GM19395 (cell line): ENCODE measurements around the gene RBM39.

Experiments
- ATAC-seq: cut with Tn5 transposase; IDR thresholded peaks from one replicate; pipeline ENCODE4 v1.9.1; 2021; ENCODE audit warnings: mild to moderate bottlenecking, moderate library complexity; ENCODE audit not compliant: unreplicated experiment

RBM39 gene

DNA sequence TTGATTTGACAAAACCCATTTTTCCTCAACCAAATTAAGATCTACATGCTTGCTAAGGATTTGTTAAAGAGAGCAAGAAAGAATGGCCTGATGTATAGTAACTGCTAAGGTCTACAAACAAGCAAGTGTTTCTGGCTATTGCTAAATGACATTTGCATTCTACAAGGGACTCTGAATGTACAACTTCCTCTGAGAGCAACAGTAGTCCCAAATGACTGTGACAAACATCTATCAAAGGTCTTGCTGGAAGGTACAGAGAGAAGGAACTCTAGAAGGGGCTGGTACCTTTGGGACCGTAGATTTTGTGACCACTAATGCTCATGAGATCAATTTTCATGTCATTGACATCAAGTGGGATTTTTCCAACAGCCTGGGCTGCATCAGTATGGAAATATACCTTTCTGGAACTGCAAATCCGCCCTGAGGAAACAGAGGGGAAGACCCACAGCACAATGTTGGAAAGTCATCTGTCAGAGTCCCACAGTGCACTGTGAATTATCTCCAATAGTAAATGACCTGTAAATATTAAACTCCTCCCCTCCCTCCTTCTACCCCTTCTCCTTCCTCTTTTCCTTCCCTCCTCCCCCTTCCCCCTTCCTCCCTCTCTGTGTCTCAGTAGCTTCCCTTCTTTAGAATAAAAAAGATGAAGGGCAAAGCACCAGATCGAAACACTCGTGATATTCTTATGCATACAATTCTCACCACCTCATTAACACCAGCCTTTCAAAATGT, 61.4 kb downstream of the RBM39 start:
- no peak for ATAC-seq

DNA sequence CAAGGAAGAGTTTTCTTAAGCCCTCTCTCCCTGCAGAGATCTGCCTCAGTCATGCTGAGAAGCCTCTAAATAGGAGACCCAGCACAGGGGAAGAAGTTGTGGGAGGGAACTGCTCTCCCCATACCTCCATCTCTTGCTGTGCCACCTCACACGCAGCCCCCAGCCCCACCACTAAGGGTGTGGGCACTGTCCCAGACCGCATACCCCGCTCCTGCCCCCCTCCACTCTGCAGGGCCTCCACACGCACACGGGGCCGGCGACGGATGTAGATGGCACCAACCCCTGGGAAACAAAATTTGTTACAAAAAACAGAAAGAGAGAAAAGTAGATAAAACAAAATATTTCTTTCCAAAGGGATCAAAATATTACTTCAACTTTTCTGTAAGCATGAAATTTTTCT, 67.1 kb downstream of the RBM39 start:
- no peak for ATAC-seq

DNA sequence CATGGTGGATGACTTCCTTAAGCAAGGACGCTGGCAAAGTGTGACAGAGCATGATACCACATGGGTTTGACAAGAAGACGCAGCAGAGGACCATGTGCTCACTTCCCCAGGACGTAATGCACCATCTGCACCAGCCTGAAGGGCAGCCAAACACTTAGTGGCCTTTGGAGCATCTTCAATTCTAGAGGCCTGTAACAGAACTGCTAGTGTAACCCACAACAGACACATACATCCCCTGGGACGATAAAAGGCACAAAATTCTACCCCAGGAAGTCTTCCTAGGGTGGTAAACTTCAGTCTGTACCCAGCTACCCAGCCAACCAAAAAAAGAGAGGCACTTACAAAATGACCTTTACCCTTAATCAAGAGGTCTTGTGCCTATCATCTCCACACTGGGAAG, 68.2 kb downstream of the RBM39 start:
- no peak for ATAC-seq

GRCh38 chr20:35669681-35670080, 72.4 kb downstream of the RBM39 start:
- ATAC-seq, result no peak

GRCh38 chr20:35669221-35669620, 72.8 kb downstream of the RBM39 start:
- ATAC-seq, result no peak

- no peak for ATAC-seq
Measured at GRCh38 chr20:35665949-35666288, 76.1 kb downstream of the RBM39 start.

DNA sequence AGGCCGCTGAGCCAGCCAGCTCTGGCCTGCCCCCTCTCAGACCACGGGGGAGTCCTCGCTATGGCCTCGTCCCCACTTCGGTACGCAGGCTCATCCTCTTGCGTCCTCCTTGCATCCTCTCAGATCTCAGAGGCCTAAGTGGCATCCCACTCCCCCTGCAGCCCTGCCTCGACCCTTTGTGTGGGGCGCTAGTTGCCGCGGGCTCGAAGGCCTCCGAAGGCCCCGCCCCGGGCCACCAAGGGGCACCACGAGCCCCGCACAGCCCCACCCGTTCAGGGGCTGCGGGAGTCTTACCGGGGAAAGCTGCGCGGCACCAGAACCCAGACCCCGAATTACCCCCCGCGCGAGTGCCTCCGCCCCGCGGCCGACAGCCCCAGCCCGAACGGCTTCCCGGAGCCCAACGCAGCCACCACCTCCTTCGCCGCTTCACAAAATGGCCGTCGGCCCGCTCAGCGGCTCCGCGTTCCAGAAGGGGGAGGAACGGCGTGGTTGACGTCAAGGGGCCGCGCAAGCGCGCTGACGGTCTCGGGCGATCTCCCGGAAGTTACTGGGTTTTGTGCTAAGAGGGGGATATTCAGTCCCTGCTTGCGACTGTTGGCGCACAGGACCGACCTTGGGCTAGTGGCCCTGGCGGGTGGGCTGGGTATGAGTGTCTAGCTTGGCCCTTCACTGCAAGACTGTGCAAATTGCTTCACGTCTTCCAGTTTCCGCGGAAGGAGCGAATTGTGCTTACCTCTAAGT, 77.4 kb downstream of the RBM39 start, which contains the start of the genes CPNE1 and RBM12:
TSS of gene CPNE1 (minus strand) at position 435 of the 741 bp plus-strand sequence. CDS start 31,977 bp downstream, outside the sequence.
TSS of gene RBM12 (minus strand) at position 435 of the 741 bp plus-strand sequence. CDS start 9,578 bp downstream, outside the sequence.
- peak; percentile 81 for ATAC-seq

DNA sequence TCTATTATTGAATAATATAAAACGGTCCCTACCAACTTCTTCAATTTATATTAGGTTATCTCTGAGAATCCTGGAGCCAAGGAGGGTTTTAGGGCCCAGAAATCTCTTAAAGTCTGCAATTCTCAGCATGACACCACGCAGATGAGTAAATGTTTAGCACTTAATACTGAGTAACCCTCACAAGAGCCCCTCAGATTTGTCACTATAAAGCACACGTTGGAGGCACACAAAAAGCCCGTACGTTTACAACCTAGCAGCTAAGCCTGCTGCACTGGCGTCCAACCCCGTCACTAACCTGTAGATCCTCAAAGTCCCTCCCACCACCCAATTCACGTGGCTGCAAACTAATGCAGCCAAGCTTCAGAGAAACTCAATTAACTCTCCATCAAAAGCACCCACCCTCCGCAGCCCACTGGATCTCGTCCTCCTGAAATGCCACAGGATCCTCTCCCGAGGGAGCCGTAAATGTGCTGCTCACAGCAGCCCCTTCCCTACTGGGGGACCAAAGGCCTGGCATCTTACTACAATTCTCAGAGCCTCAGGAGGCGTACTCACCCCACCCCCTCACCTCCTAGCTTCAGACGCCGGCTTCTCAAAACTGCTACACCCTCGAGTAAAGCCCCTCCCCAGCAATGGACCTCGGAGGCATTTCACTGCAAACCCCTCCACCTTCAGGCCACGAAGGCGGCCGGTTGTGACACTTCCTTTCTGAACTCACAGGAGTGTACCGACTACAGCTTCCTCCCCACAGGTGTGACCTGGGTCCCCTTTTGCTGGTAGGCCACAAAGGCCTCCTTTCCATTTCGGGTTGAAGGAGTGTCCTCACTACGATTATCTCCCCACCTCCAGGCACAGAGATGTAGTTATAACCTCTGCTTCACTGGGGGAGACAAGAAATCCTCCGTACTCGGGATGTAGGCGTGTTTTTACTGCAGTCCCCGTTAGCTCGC, 78.3 kb downstream of the RBM39 start:
- ATAC-seq, result peak; percentile 35

GRCh38 chr20:35662551-35662950, 79.5 kb downstream of the RBM39 start:
- ATAC-seq, result no peak

DNA sequence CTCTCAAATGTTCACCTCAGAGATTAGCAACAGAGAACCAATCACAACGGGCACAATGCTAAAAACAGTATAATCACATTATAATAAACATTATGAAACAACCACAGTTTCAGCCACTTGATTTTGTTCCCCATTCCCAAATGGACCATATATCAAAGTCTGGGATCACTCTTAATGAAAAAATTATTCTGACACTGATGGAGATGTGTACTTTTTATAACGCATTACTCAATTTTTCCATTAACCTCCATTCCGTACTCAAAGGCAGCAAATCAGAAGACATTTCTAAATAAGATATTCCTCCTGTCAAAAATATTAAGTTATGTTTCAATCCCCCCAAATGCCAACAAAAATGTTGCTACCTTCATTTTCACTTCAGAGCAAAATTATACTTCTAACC, 80.2 kb downstream of the RBM39 start:
- ATAC-seq, result no peak

DNA sequence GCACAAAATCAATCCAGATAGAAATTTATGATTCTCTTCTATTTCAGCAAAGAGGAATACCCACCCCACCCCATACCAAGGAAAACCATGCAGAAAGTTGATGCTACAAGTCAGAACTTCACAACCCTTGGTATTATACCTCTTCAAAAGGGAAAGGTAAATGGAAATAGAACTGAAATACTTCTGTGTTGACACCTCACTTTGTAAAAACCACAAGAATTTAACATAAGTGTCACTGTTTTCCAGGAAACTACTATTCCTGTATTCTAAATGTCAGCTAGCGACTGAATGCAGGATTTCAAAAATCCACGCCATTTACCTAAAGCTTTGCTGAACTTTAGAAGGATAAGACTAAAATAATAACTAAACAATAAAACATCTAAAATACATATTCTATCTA, 81.0 kb downstream of the RBM39 start:
- ATAC-seq, result no peak

DNA sequence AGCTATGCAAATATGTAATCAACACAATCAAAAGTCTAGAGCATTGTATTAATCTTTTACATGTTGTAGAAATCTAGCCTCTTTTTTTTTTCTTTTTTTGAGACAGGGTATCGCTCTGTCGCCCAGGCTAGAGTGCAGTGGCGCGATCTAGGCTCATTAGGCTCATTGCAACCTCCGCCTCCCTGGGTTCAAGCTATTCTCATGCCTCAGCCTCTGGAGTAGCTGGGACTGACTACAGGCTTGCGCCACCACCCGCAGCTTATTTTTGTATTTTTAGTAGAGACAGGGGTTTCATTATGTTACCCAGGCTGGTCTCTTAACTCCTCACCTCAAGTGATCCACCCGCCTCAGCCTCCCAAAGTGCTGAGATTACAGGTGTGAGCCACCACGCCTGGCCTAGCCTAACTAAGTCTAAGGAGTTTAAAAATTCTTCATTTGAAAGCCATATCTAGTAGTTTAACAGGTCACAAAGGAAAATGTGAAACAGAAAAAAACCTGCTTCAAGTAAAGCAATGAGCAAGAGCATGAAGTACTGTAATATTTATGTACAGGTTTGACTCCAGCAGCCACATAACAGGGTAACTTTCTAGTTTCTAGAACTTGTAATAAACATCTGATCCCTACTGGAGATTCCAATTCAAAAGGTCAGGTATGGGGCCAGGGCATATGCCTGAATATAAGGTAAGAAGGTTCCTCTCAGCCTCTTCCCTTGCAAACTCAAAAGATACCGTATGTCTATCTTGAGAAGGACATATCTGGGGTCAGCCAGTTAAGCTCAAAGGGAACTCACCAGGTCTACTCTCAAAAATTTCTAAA, 81.7 kb downstream of the RBM39 start:
- no peak for ATAC-seq

GRCh38 chr20:35657271-35657670, 84.8 kb downstream of the RBM39 start:
- ATAC-seq, result no peak

DNA sequence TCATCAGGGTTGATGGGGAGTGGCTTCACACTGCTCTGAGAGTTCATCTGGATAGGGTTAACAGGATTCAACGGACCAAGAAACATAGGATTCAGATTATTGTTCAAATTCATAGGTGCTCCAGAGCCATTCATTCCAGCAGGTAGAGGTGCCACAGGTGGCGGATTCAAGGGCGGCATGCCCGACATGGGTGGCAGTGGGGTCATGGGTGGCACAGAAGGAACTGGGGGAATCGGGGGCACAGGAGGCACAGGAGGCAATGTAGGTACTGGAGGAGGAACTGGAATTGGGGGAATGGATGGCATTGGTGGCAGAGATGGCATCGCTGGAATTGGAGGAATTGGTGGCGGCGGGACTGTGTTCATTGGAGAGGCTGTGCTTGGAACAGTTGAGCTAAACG, 87.6 kb downstream of the RBM39 start:
- ATAC-seq, result no peak

DNA sequence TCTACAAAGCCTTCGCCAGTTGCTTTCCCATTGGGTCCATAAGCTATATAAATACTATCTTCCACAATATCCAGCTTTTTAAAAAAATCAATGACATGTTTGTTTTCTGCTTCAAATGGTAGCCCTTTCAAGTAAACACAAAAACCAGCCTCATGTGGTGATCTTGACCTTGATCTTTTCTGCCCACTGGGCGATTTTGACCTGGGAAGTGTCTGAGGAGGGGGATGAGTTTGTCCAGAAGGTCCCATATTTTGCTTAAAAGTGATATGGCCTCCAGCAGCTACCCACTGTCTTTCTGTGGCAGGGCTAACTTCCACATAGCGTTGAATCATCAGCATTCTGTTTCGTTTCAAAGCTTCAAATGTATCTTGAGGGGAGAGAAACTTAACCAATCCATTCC, 88.2 kb downstream of the RBM39 start:
- ATAC-seq, result no peak
